ENCODE measurements around the gene UBL4B. TPM values are rescaled to one million over a fixed set of nuclear protein-coding genes. Genes with fewer than 3 reads are reported as not detected.

UBL4B gene
- total RNA-seq, 4 donors from 2014 or later = 0.48 to 1.8 (median 1.1) TPM; not detected in 1

GRCh38 chr1:110111081-110111480 is 1.2 kb upstream of the UBL4B start:
- no peak for DNase-seq (ENCODE audit: low spot score in 2 of 2)
- H3K27me3 ChIP-seq = peaks cover 7% of the 10 kb centered on the region
- no peak overlapping the region for H3K27ac ChIP-seq
- WGBS = 92% methylated on average over 4 of the region's 4 CpGs
- H3K4me3 ChIP-seq = no peak overlapping the region
- TF ChIP-seq CTCF (IDR thresholded peaks at IDR 0.05) = no peak
- no peak for TF ChIP-seq POLR2AphosphoS5 (IDR thresholded peaks at IDR 0.05)
- TF ChIP-seq EP300 (IDR thresholded peaks at IDR 0.05) = no peak
- no peak for TF ChIP-seq POLR2A (IDR thresholded peaks at IDR 0.05)
- no peaks in the 10 kb centered on the region for H3K9me3 ChIP-seq
- H3K4me1 ChIP-seq = no peaks in the 10 kb centered on the region
- no peaks in the 10 kb centered on the region for H3K36me3 ChIP-seq

GRCh38 chr1:110112656-110113055 is 413 bp downstream of the UBL4B start:
- Histone ChIP-seq H3K27ac (no peak overlapping the region), H3K9me3 (no peaks in the 10 kb centered on the region), H3K36me3 (no peaks in the 10 kb centered on the region), H3K4me3 (no peak overlapping the region), H3K27me3 (peaks cover 7% of the 10 kb centered on the region), H3K4me1 (no peaks in the 10 kb centered on the region)
- WGBS = 54% methylated on average over 6 of the region's 9 CpGs
- no peak for DNase-seq (ENCODE audit: low spot score in 2 of 2)
- TF ChIP-seq POLR2A (IDR thresholded peaks at IDR 0.05) (no peak), EP300 (IDR thresholded peaks at IDR 0.05) (no peak), CTCF (IDR thresholded peaks at IDR 0.05) (no peak), POLR2AphosphoS5 (IDR thresholded peaks at IDR 0.05) (no peak)

- DNase-seq (ENCODE audit: low spot score in 2 of 2) = no peak
- TF ChIP-seq EP300 (IDR thresholded peaks at IDR 0.05) (no peak), POLR2AphosphoS5 (IDR thresholded peaks at IDR 0.05) (no peak), POLR2A (IDR thresholded peaks at IDR 0.05) (no peak), CTCF (IDR thresholded peaks at IDR 0.05) (no peak)
- Histone ChIP-seq H3K27ac (no peak overlapping the region), H3K4me3 (no peak overlapping the region), H3K9me3 (no peaks in the 10 kb centered on the region), H3K27me3 (peaks cover 7% of the 10 kb centered on the region), H3K4me1 (no peaks in the 10 kb centered on the region), H3K36me3 (no peaks in the 10 kb centered on the region)
- WGBS = 57% methylated on average over 5 of the region's 5 CpGs
Observed at GRCh38 chr1:110113551-110113950, 1.3 kb downstream of the UBL4B start.

- H3K4me1 ChIP-seq = peaks cover 3% of the 10 kb centered on the region
- no peaks in the 10 kb centered on the region for H3K36me3 ChIP-seq
- no peak overlapping the region for H3K27ac ChIP-seq
- TF ChIP-seq EP300 (IDR thresholded peaks at IDR 0.05) (no peak), POLR2AphosphoS5 (IDR thresholded peaks at IDR 0.05) (no peak), CTCF (IDR thresholded peaks at IDR 0.05) (no peak), POLR2A (IDR thresholded peaks at IDR 0.05) (no peak)
- DNase-seq (ENCODE audit: low spot score in 2 of 2) = no peak
- H3K4me3 ChIP-seq = no peak overlapping the region
- H3K27me3 ChIP-seq = peaks cover 7% of the 10 kb centered on the region
- H3K9me3 ChIP-seq = no peaks in the 10 kb centered on the region
- 89% methylated on average over 5 of the region's 5 CpGs for WGBS
Observed at GRCh38 chr1:110114173-110114572, 1.9 kb downstream of the UBL4B start.

GRCh38 chr1:110114784-110115183 is 2.5 kb downstream of the UBL4B start:
- Histone ChIP-seq H3K27ac (no peak overlapping the region), H3K9me3 (no peaks in the 10 kb centered on the region), H3K27me3 (peaks cover 7% of the 10 kb centered on the region), H3K4me1 (peaks cover 3% of the 10 kb centered on the region), H3K36me3 (no peaks in the 10 kb centered on the region), H3K4me3 (no peak overlapping the region)
- no peak for DNase-seq (ENCODE audit: low spot score in 2 of 2)
- WGBS = 49% methylated on average over 5 of the region's 5 CpGs
- no peak for TF ChIP-seq POLR2AphosphoS5 (IDR thresholded peaks at IDR 0.05)
- no peak for TF ChIP-seq EP300 (IDR thresholded peaks at IDR 0.05)
- TF ChIP-seq CTCF (IDR thresholded peaks at IDR 0.05) = no peak
- TF ChIP-seq POLR2A (IDR thresholded peaks at IDR 0.05) = no peak

Measured in suprapubic skin (tissue), 4 donors.